DMS153 (cell line): ENCODE measurements around the gene CENPO.

ENCODE experiments used
- DNase-seq: peaks from one replicate; lab custom pipeline; 2025; lab: John Stamatoyannopoulos, UW

The CENPO gene

GRCh38 chr2:24860631-24861030 lies 67.4 kb downstream of the CENPO start:
- no peak for DNase-seq

DNA sequence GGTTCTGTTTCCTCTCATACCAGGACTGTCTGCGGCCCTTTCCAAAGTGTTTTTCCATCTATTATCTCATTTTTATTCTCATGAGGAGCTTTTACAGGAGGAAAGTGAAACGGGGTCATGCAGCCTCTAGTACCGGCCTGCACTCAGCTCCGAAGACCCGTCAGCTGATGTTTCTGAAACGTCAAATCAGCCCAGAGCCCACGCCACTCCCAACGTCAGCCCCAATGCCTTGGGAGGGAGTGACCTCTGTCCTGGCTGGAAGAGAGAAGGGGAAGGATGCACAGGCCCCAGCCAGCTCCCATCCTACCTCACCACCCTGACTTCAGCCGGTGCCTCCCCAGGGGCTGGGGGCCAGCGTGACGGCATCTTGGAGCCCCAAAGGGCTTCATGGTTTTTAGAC lies 68.3 kb downstream of the CENPO start:
- no peak for DNase-seq

GRCh38 chr2:24863641-24864040 lies 70.4 kb downstream of the CENPO start:
- DNase-seq, result no peak

DNA sequence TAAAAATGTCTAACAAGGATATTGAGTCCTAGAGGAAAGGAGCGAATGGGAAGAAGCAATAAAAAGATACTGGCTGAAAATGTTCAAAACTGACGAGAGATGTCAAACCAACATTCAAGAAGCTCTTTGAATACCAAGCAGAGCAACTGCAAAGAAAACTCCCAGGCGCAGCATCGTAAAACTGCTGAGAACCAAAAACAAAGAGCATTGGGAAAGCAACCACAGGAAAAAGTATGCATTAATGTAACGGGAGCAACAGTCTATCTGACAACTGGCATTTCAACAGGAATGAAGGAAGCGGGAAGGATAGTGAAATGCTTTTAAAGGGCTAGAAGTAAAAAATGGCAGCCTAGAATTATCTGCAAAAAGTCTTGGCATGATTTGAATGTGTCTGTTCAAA lies 73.7 kb downstream of the CENPO start:
- DNase-seq, result no peak

DNA sequence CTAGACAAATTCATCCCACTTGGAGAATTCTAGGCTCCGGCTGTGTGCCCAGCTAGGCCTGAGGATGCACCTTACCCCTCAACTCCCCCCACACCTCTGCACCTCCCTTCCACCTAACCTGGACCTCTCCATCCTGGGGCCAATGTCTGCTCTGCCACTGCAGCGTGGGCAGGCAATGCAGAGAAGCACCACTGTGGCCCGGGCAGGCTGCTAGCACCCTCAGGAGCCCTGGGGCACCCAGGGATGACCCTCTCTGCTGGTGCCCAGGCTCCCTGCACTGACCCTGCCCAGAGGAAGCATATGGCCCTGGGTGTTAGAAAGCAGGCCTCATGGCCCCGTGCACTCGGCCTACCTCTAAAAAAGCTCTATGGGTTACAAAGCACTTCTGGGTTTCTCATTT lies 77.2 kb downstream of the CENPO start:
- DNase-seq, result no peak

GRCh38 chr2:24870891-24871705 lies 77.9 kb downstream of the CENPO start:
- DNase-seq, result no peak

DNA sequence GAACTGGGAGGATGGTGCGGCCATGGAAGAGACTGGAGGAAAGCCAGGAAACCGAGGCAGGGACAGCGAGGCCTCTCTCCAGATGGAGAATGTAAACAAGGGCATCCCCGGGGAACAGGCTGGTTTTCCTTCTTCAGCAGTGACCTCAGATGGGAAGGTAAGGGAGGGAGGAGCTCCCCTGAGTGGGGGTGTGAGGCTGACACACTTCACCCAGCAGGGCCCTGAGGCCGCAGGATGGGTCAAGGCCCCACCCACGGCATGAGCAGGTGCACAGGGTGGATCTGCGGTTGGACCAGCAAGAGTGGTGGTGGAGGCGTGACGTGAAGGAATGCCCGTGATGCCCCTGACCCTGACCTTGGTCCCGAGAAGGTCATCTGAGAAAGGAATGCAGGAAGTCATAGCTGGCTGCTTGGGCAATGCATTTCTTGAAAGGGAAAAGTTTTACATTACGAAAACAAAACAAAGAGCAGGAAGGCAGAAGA lies 78.7 kb downstream of the CENPO start:
- no peak for DNase-seq
